K562 (cell line): ENCODE results near the gene INSIG1.

ENCODE experiments used
- DEAF1 ChIP-seq: fragments of 450-650 bp; formaldehyde crosslinking; IDR thresholded peaks from 2 replicates; pipeline ENCODE4 v1.4.0; 2020; ENCODE audit warnings: mild to moderate bottlenecking, moderate library complexity
- EZH2 ChIP-seq: IDR thresholded peaks from 2 replicates; pipeline ENCODE4 v1.6.1; 2012; ENCODE audit warnings: low read depth, mild to moderate bottlenecking, inconsistent platforms, low read length, borderline replicate concordance
- NRF1 ChIP-seq, 2 experiments: fragments of 450-650 bp; IDR thresholded peaks in 1 of 2; conservative IDR thresholded peaks in 1 of 2; 2 replicates each; pipeline ENCODE4 v1.6.1; 2014; ENCODE audit warnings: mild to moderate bottlenecking in 2 of 2
- REST ChIP-seq, 2 experiments: fragments of 450-650 bp; formaldehyde crosslinking in 1 of 2; IDR thresholded peaks; 2 replicates each; pipeline versions ENCODE4 v1.4.0 to v1.6.1; 2014 to 2020; ENCODE audit warnings: mild to moderate bottlenecking in 2 of 2, borderline replicate concordance in 1 of 2, low read depth in 1 of 2
- SRF ChIP-seq, 2 experiments: fragments of 250-450, 450-650 bp in 1 of 2; sonication (Bioruptor Pico) in 1 of 2; sonication (generic) in 1 of 2; formaldehyde crosslinking; IDR thresholded peaks; 2 replicates each; pipeline versions ENCODE4 v1.5.0 to v1.5.1; 2020 to 2022; ENCODE audit warnings: mild to moderate bottlenecking in 1 of 2, missing genetic modification reagents in 1 of 2
- TBP ChIP-seq: optimal IDR thresholded peaks from 2 replicates; pipeline ENCODE3; 2011; ENCODE audit warnings: low read depth, low read length, improper control_type of control experiment
- ZNF253 ChIP-seq: fragments of 250-450 bp; sonication (Bioruptor Pico); conservative IDR thresholded peaks from 2 replicates; pipeline ENCODE4 v1.6.1; 2021; ENCODE audit warnings: mild to moderate bottlenecking
- ZNF384 ChIP-seq: IDR thresholded peaks from 2 replicates; pipeline ENCODE4 v1.6.1; 2012; ENCODE audit warnings: low read depth, low read length, improper control_type of control experiment

GRCh38 chr7:155351120-155351870, 53.6 kb downstream of the INSIG1 start:
- no peak for TF ChIP-seq ZNF384
- TF ChIP-seq DEAF1 (CRISPR knock-in tag): no peak
- TF ChIP-seq SRF (CRISPR knock-in tag; IDR thresholded peaks at IDR 0.05): no peak
- TF ChIP-seq TBP: no peak
- TF ChIP-seq REST (IDR thresholded peaks at IDR 0.05; ENCODE audit: borderline replicate concordance): no peak
- no peak for TF ChIP-seq REST (CRISPR knock-in tag; IDR thresholded peaks at IDR 0.05; ENCODE audit: low read depth)
- TF ChIP-seq ZNF253: no peak
- TF ChIP-seq NRF1 (conservative IDR thresholded peaks at IDR 0.05 in 1 of 2, IDR thresholded peaks at IDR 0.05 in 1 of 2): no peak
- no peak for TF ChIP-seq EZH2
